K562 (cell line): ENCODE data around the gene KCNN4. TPM values are rescaled to one million over a fixed set of nuclear protein-coding genes. Genes with fewer than 3 reads are reported as not detected.

Experiments
- ATAC-seq: fragments of 200-7000 bp; cut with Tn5 transposase; 3 replicates; pipeline ENCODE4 v1.9.1; 2020; ENCODE audit warnings: moderate library complexity
- BruUV-seq: library from RNA; stranded (reverse); fragments of 400-500 nt; replicated peaks from 2 replicates; lab custom pipeline; 2021; lab: Mats Ljungman, UMichigan
- CTCF ChIA-PET: fragments of 300-600 bp; formaldehyde crosslinking; extraction: SDS; loops from one replicate; lab custom pipeline; 2021; ENCODE audit warnings: low intra/inter-chr PET ratio; lab: Yijun Ruan, JAX
- POLR2A ChIA-PET: fragments of 300-600, 350-650 bp; sonication (Branson Sonifier 250); formaldehyde crosslinking; extraction: SDS; loops from one replicate; lab custom pipeline; 2021; ENCODE audit warnings: antibody characterized with exemption, inconsistent platforms; lab: Yijun Ruan, JAX
- DNase-seq, 4 experiments: peaks; one replicate each; pipeline versions ENCODE4 v3.0.0 to v3.0.0-alpha.2; 2011 to 2018; ENCODE audit warnings: low spot score in 3 of 4, mixed read lengths in 3 of 4; ENCODE audit errors: extremely low read depth in 1 of 4
- FAIRE-seq: peaks from 2 replicates; lab custom pipeline; 2011; peaks lifted over from hg19 to GRCh38; lab: Jason Lieb, UNC
- H2AFZ ChIP-seq: 2 replicates; pipeline ENCODE4 v1.6.0; 2011; ENCODE audit warnings: low read depth, low read length, control low read depth, inconsistent platforms
- H3K27ac ChIP-seq: fragments of 200-600 bp; 3 replicates; pipeline ENCODE4 v1.8.0; 2011; ENCODE audit warnings: low read depth, mild to moderate bottlenecking, control low read depth, inconsistent platforms, low read length, moderate library complexity, mixed read lengths; ENCODE audit errors: extremely low read depth
- H3K27me3 ChIP-seq, 2 experiments: fragments of 300-600 bp in 1 of 2; 2 replicates in 1 of 2; 3 replicates in 1 of 2; pipeline versions ENCODE4 v1.6.0 to v1.8.0; 2011; ENCODE audit warnings: inconsistent platforms in 2 of 2, low read length in 2 of 2, mild to moderate bottlenecking in 1 of 2, mixed read lengths in 1 of 2, moderate library complexity in 1 of 2; ENCODE audit not compliant: control insufficient read depth in 2 of 2, insufficient read depth in 2 of 2
- H3K36me3 ChIP-seq: fragments of 300-600 bp; 3 replicates; pipeline ENCODE4 v1.8.0; 2011; ENCODE audit warnings: mild to moderate bottlenecking, low read length, inconsistent platforms; ENCODE audit not compliant: control insufficient read depth, insufficient read depth
- H3K4me1 ChIP-seq, 2 experiments: fragments of 200-600 bp in 1 of 2; replicated peaks in 1 of 2; 2 replicates in 1 of 2; 3 replicates in 1 of 2; pipeline versions ENCODE4 v1.5.1 to v1.8.0; 2011; ENCODE audit warnings: inconsistent platforms in 2 of 2, low read length in 2 of 2, mild to moderate bottlenecking in 1 of 2, mixed read lengths in 1 of 2, moderate library complexity in 1 of 2; ENCODE audit not compliant: control insufficient read depth in 2 of 2, insufficient read depth in 2 of 2
- H3K4me2 ChIP-seq: 2 replicates; pipeline ENCODE4 v1.6.1; 2011; ENCODE audit warnings: low read length, control low read depth, inconsistent platforms, mixed read lengths; ENCODE audit not compliant: insufficient read depth
- H3K4me3 ChIP-seq: fragments of 200-600 bp; sonication (generic), shearing (Covaris generic); 2 replicates; pipeline ENCODE4 v1.5.1; 2016; ENCODE audit warnings: control low read depth, inconsistent platforms
- H3K79me2 ChIP-seq: fragments of 200-600 bp; 3 replicates; pipeline ENCODE4 v1.8.0; 2011; ENCODE audit warnings: low read length, inconsistent platforms; ENCODE audit not compliant: control insufficient read depth, insufficient read depth
- H3K9ac ChIP-seq, 2 experiments: 2 replicates each; pipeline versions ENCODE4 v1.6.0 to v1.6.1; 2011; ENCODE audit warnings: low read depth in 2 of 2, low read length in 2 of 2, control low read depth in 1 of 2, inconsistent platforms in 1 of 2, mild to moderate bottlenecking in 1 of 2, mixed read lengths in 1 of 2; ENCODE audit not compliant: insufficient read depth in 1 of 2
- H3K9me1 ChIP-seq: one replicate; pipeline ENCODE4 v1.6.0; 2011; ENCODE audit warnings: inconsistent platforms, mild to moderate bottlenecking, low read length, moderate library complexity; ENCODE audit not compliant: control insufficient read depth, insufficient read depth
- H3K9me3 ChIP-seq: replicated peaks from 2 replicates; pipeline ENCODE4 v1.5.1; 2011; ENCODE audit warnings: low read depth, low read length, inconsistent platforms; ENCODE audit not compliant: control insufficient read depth, insufficient read depth
- H4K20me1 ChIP-seq: replicated peaks from 2 replicates; pipeline ENCODE4 v1.6.1; 2011; ENCODE audit warnings: low read length, inconsistent platforms, mixed read lengths; ENCODE audit not compliant: control insufficient read depth, insufficient read depth
- CC2D1A ChIP-seq: fragments of 450-650 bp; IDR thresholded peaks from 2 replicates; pipeline ENCODE4 v1.6.1; 2017; ENCODE audit warnings: mild to moderate bottlenecking
- E2F4 ChIP-seq: sonication (generic); formaldehyde crosslinking; IDR thresholded peaks from 2 replicates; pipeline ENCODE4 v1.8.0; 2022; ENCODE audit warnings: mild to moderate bottlenecking, low read depth, missing genetic modification reagents
- EGR1 ChIP-seq: fragments of 450-650 bp; conservative IDR thresholded peaks from 2 replicates; pipeline ENCODE4 v1.6.1; 2017; ENCODE audit warnings: mild to moderate bottlenecking
- ELK3 ChIP-seq: fragments of 450-650 bp; formaldehyde crosslinking; IDR thresholded peaks from 2 replicates; pipeline ENCODE4 v1.4.0; 2020; ENCODE audit warnings: mild to moderate bottlenecking
- PCBP1 ChIP-seq: fragments of 200-400 bp; formaldehyde crosslinking; IDR thresholded peaks from 2 replicates; pipeline ENCODE4 v1.6.1; 2018; ENCODE audit warnings: mild to moderate bottlenecking, low read depth, low read length; ENCODE audit not compliant: poor library complexity, severe bottlenecking
- POLR3G ChIP-seq: IDR thresholded peaks from 2 replicates; pipeline ENCODE4 v1.6.1; 2011; ENCODE audit not compliant: insufficient read length, insufficient replicate concordance; ENCODE audit errors: extremely low read depth
- TCF15 ChIP-seq: fragments of 250-450 bp; sonication (Bioruptor Pico); IDR thresholded peaks from 2 replicates; pipeline ENCODE4 v1.8.0; 2022; ENCODE audit warnings: moderate library complexity, mild to moderate bottlenecking, inconsistent platforms
- TRIM25 ChIP-seq: fragments of 450-650 bp; IDR thresholded peaks from 2 replicates; pipeline ENCODE4 v1.7.0; 2016; ENCODE audit warnings: borderline replicate concordance
- WGBS: fragments of 100-300 bp; shearing (Covaris generic); methylation state at CpG from one replicate; pipeline ENCODE4 v1.1.6; 2016; ENCODE audit warnings: low coverage, mixed read lengths; ENCODE audit not compliant: insufficient coverage; ENCODE audit errors: missing lambda C conversion rate; 5-methylcytosine and 5-hydroxymethylcytosine counted together
- in situ Hi-C: fragments of 300-500 bp; cut with MboI; formaldehyde crosslinking; loops from 4 replicates; pipeline ENCODE4 v1.15.0; 2018; ENCODE audit warnings: inconsistent platforms, mixed read lengths
- intact Hi-C: fragments of 100-400 bp; cut with micrococcal nuclease; formaldehyde crosslinking; loops from 2 replicates; pipeline ENCODE4 v1.14.2; 2022
- polyA plus RNA-seq, 8 experiments: library from polyadenylated mRNA; depleted of rRNA in 4 of 8; stranded (reverse) in 5 of 8; unstranded in 3 of 8; fragments of >200 nt; fragmentation: Nextera tagmentation in 2 of 8; fragmentation: Illumina TruSeq in 1 of 8; extraction: Ambion mirVana in 2 of 8; extraction: Trizol in 1 of 8; gene quantifications; 2 replicates each; pipeline versions ENCODE4 v1.2.1 to v1.2.3, GENCODE V29; 2011 to 2014; ENCODE audit warnings: inconsistent platforms in 1 of 8, missing spikeins in 1 of 8
- total RNA-seq, 7 experiments: library from RNA; depleted of rRNA in 6 of 7; stranded (reverse); fragments of >200 nt in 6 of 7; fragmentation: Illumina TruSeq in 2 of 7; extraction: Trizol in 2 of 7; gene quantifications; 2 replicates each; pipeline versions ENCODE4 v1.2.1 to v1.2.3, GENCODE V29; 2011 to 2021; ENCODE audit warnings: low replicate concordance in 1 of 7

Gene KCNN4
- total and polyA plus RNA-seq, 9 of the 15 experiments (the other 6 are each of a cell fraction or from before 2014, with no cell fraction given): 0.53 to 37.7 (median 25.9) TPM

- peak overlapping the region; percentile 85 for H2AFZ ChIP-seq
- peaks cover 0 to 22% of the 10 kb centered on the region in 2 experiments; a peak in 4 of 5 replicates for H3K4me1 ChIP-seq
- H3K9me1 ChIP-seq: no peaks in the 10 kb centered on the region
- no peaks in the 10 kb centered on the region for H3K9me3 ChIP-seq
- WGBS: 30% methylated on average over 51 of the region's 70 CpGs
- in situ Hi-C loops (no loop called here), intact Hi-C loops (no loop called here)
- H3K27me3 ChIP-seq: peaks cover 6 to 11% of the 10 kb centered on the region in 2 experiments; a peak in 3 of 5 replicates
- no peaks in the 10 kb centered on the region; the same call in 1 of the 2 replicates for H4K20me1 ChIP-seq
- H3K4me3 ChIP-seq: peak overlapping the region; percentile 22; the same call in 1 of the 2 replicates
- DNase-seq (peak in 3 of 4 experiments; percentile 70 to 81 (median 71)), ATAC-seq (peak; percentile 89), FAIRE-seq (no peak)
- H3K4me2 ChIP-seq: peak overlapping the region; percentile 73
- no peaks in the 10 kb centered on the region for H3K36me3 ChIP-seq
- H3K79me2 ChIP-seq: no peaks in the 10 kb centered on the region
- BruUV-seq: no TSS peak
- H3K9ac ChIP-seq: peak overlapping the region in 1 of 2 experiments; percentile 75; a peak in 2 of 4 replicates
- POLR2A ChIA-PET: interaction anchor here (1.5 kb wide), 1 partner anchor 14 kb away, joined by 5 read pairs; no protein-coding TSS in a partner anchor
- CTCF ChIA-PET: no interaction called here
- no peak overlapping the region for H3K27ac ChIP-seq
- TF ChIP-seq CC2D1A (no peak), POLR3G (no peak), PCBP1 (peak; percentile 24), TRIM25 (no peak), EGR1 (peak; percentile 49), TCF15 (CRISPR knock-in tag) (no peak), E2F4 (CRISPR knock-in tag) (no peak), ELK3 (CRISPR knock-in tag) (no peak)
Measured at GRCh38 chr19:43798546-43799409, 18.0 kb upstream of the KCNN4 start.
